HG03097 (cell line): ENCODE data around the gene BLTP3A.
"Not testable (repeated sequence)": the region's sequence is repeated elsewhere in the genome, so short reads cannot be mapped to it uniquely, and the experiment has no call there.

Experiments
- ATAC-seq: cut with Tn5 transposase; IDR thresholded peaks from one replicate; pipeline ENCODE4 v1.9.1; 2021; ENCODE audit not compliant: unreplicated experiment, low FRiP score

Gene BLTP3A

GRCh38 chr6:34787152-34787551, 4.7 kb upstream of the BLTP3A start:
- ATAC-seq, result not testable (repeated sequence)

- no peak for ATAC-seq
These were observed 3.8 kb upstream of the BLTP3A start for GRCh38 chr6:34788111-34788510.

GRCh38 chr6:34791164-34791700, 651 bp upstream of the BLTP3A start:
- peak; percentile 17 for ATAC-seq

GRCh38 chr6:34792605-34793500, 970 bp downstream of the BLTP3A start:
- ATAC-seq, result peak; percentile 7

GRCh38 chr6:34793877-34794276, 2.0 kb downstream of the BLTP3A start:
- ATAC-seq, result no peak

- no peak for ATAC-seq
These were observed 4.0 kb downstream of the BLTP3A start for GRCh38 chr6:34795836-34796425.

- ATAC-seq, result no peak
These were observed 6.2 kb downstream of the BLTP3A start for GRCh38 chr6:34798057-34798456.

- ATAC-seq, result no peak
These were observed 7.7 kb downstream of the BLTP3A start for GRCh38 chr6:34799547-34799946.

- no peak for ATAC-seq
These were observed 12.7 kb downstream of the BLTP3A start for GRCh38 chr6:34804543-34804942.

- ATAC-seq, result not testable (repeated sequence)
These were observed 13.2 kb downstream of the BLTP3A start for GRCh38 chr6:34805074-34805473.

- ATAC-seq, result no peak
These were observed 15.0 kb downstream of the BLTP3A start for GRCh38 chr6:34806738-34807453.

- not testable (repeated sequence) for ATAC-seq
These were observed 16.6 kb downstream of the BLTP3A start for GRCh38 chr6:34808473-34808872.

GRCh38 chr6:34809419-34809818, 17.5 kb downstream of the BLTP3A start:
- ATAC-seq, result not testable (repeated sequence)

- no peak for ATAC-seq
These were observed 18.4 kb downstream of the BLTP3A start for GRCh38 chr6:34810017-34810882.

- peak; percentile 67 for ATAC-seq
These were observed 19.2 kb downstream of the BLTP3A start for GRCh38 chr6:34810936-34811632.

- ATAC-seq, result no peak
These were observed 21.3 kb downstream of the BLTP3A start for GRCh38 chr6:34813028-34813713.

- no peak for ATAC-seq
These were observed 24.9 kb downstream of the BLTP3A start for GRCh38 chr6:34816635-34817301.

GRCh38 chr6:34817446-34817845, 25.6 kb downstream of the BLTP3A start:
- no peak for ATAC-seq
